Muscle layer of colon (tissue), 2 donors: ENCODE measurements around the gene RGL3.
A peak's percentile ranks its signal among the peaks of the same experiment; 100 is the strongest.

Experiments used
- H3K27ac ChIP-seq: one replicate; pipeline ENCODE4 v1.7.0; 2013; ENCODE audit warnings: low read depth, mild to moderate bottlenecking, low read length, moderate library complexity
- H3K27me3 ChIP-seq, 2 donors: one replicate each; pipeline ENCODE4 v1.7.0; 2013; ENCODE audit warnings: low read length in 2 of 2, mild to moderate bottlenecking in 2 of 2; ENCODE audit not compliant: insufficient read depth in 2 of 2, control insufficient read depth in 1 of 2
- H3K36me3 ChIP-seq: one replicate; pipeline ENCODE4 v1.7.0; 2013; ENCODE audit warnings: mild to moderate bottlenecking, low read length; ENCODE audit not compliant: insufficient read depth
- H3K4me1 ChIP-seq: one replicate; pipeline ENCODE4 v1.7.0; 2013; ENCODE audit warnings: mild to moderate bottlenecking, low read length; ENCODE audit not compliant: insufficient read depth
- H3K4me3 ChIP-seq, 2 donors: one replicate each; pipeline ENCODE4 v1.7.0; 2013; ENCODE audit warnings: low read length in 2 of 2, low read depth in 1 of 2, mild to moderate bottlenecking in 1 of 2, moderate library complexity in 1 of 2
- H3K9ac ChIP-seq: one replicate; pipeline ENCODE4 v1.7.0; 2013; ENCODE audit warnings: low read length
- H3K9me3 ChIP-seq: one replicate; pipeline ENCODE4 v1.7.0; 2013; ENCODE audit warnings: mild to moderate bottlenecking, low read length
- donor health status: abdominal sarcoma.
- donor health status: Adenocarcinoma of cecum.

Gene RGL3

DNA sequence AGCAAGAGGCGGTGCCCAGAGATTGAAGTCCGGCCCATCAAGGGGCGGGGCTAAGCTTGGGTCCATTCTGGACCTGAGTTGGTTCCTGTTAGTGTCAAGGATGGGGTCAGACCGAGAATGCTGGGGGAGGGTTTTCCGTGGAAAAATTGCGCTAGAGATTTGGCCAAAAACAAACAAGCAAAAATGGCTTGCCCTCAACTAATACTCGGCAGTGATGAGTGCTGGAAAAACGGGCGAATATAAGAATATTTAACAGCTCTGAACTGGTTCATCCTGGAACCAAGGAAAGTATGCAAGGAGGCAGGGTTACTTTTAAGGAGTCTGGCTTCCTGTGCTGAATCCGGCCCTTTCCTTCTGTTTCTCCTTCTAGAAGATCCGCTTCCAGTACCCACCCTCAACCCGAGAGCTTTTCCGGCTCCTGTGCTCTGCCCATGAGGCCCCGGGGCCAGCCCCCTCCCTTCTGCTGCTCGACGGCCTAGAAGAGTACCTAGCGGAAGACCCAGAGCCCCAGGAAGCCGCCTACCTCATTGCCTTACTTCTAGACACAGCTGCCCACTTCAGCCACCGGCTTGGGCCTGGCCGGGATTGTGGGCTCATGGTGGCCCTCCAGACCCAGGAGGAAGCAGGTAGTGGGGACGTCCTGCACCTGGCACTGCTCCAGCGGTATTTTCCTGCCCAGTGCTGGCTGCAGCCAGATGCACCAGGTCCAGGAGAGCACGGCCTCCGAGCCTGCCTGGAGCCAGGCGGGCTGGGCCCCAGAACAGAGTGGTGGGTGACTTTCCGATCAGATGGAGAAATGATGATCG is 43.8 kb downstream of the RGL3 start:
- Histone ChIP-seq H3K9ac (peak overlapping the region; percentile 35), H3K4me1 (peaks cover 46% of the 10 kb centered on the region), H3K36me3 (no peaks in the 10 kb centered on the region)

DNA sequence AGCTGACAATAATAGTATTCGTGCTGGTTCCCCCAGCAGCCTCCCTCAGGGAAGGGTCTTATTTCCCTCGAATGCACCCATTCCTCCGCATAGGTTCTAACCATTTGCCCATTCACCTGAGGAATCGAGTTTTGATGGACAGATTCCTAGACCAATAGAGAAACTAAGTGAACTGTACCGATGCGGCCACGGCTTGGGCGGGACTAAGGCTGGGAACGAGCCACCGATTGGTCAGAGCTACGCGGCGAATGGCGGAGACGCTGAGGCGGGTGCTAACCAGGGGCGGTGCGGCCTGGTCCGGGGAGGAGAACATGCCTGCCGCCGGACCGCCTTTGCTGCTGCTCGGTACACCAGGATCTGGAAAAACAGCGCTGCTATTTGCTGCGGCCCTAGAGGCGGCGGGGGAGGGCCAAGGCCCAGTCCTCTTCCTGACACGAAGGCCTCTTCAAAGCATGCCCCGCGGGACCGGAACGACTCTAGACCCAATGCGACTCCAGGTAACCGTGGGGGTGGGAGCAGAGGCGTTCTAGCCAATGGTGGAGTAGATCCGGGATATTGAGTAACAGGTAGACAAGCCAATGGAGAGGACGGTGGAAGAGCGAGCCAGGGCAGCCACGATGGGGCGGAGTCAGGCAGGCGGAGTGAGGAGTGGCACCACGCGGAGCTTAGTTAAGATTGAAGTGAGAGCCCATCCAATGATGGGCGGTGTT is 44.5 kb downstream of the RGL3 start, which contains the start of gene SWSAP1:
Gene SWSAP1, plus strand, starts transcription at position 234 of the 710 bp plus-strand sequence. Its CDS starts 15 bp downstream, at position 249.
- peak within 1 kb of the TSS; percentile 43 to 67 for H3K4me3 ChIP-seq
- no peaks in the 10 kb centered on the region for H3K27me3 ChIP-seq
- no peaks in the 10 kb centered on the region for H3K9me3 ChIP-seq
- peak within 1 kb of the TSS; percentile 35 for H3K9ac ChIP-seq
- no peaks in the 10 kb centered on the region for H3K36me3 ChIP-seq
- peak within 1 kb of the TSS; percentile 93 for H3K27ac ChIP-seq
- H3K4me1 ChIP-seq: peaks cover 40% of the 10 kb centered on the region

More for the DNA sequence above, 43.8 kb downstream of the RGL3 start:
- H3K4me3 ChIP-seq: peak overlapping the region; percentile 25 to 67
- no peaks in the 10 kb centered on the region for H3K9me3 ChIP-seq
- no peaks in the 10 kb centered on the region for H3K27me3 ChIP-seq
- H3K27ac ChIP-seq: peak overlapping the region; percentile 93

DNA sequence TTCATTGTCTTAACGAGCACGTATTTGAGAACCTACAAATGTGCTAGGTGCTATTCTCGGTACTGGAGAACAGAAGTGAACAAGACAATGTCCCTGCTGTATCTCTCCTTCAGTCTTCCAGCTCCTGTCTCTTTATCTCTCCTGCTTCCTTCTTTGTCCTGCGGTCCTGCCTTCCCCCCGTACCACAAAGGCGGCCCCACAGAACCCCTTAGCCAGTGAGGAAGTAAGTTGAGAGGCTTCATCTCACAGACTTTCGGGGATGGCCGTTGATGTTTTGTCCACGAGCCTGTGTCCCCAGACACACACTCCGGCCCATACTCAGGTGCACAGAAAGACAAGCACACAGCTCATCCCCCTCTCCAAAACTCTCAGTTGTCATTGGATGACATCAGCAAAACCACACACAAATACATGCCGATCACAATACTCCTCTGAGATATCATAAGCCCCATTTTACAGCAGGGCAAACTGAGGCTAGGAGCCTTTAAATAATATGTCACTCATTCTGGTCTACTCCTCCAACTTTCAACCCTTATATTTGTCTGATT is 45.2 kb downstream of the RGL3 start:
- Histone ChIP-seq H3K9ac (peak overlapping the region; percentile 8), H3K36me3 (no peaks in the 10 kb centered on the region), H3K4me1 (peaks cover 40% of the 10 kb centered on the region), H3K27ac (peak overlapping the region; percentile 93), H3K9me3 (no peaks in the 10 kb centered on the region), H3K27me3 (no peaks in the 10 kb centered on the region), H3K4me3 (peak overlapping the region; percentile 43 to 67)

DNA sequence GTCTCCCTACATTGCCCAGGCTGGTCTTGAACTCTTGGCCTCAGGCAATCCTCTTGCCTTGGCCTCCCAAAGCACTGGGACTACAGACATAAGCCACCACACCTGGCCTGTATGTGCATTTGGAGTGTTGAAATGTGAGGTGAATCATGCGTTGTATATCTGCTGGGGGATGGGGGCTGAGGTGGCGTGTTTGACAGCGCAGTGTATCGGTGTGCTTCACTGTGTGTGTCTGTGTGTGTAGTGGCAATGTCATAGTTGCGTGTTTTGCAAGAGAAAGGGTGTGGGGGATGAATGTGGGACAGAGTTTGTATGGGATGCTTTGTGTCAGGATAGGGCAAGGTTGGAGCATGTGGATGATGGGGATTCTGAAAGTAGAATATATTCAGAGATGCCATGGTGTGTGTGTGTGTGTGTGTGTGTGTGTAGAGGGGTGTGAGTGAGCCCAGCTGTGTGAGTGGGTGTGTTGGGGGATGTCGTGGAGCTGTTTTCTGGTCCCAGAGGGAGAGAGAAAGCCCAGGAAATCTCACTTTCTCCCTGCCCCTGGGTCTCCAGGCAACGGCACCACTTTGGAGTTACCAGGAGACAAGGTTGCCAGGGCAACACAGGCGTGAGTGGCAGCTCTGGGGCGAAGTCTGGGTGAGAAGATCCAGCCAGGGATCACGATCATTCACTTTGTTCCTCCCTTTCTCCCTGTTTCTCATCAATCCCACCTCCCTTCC is 45.8 kb downstream of the RGL3 start:
- H3K9ac ChIP-seq: no peak overlapping the region
- no peaks in the 10 kb centered on the region for H3K9me3 ChIP-seq
- H3K4me3 ChIP-seq: peak overlapping the region in 1 of 2 donors; percentile 67
- H3K4me1 ChIP-seq: peaks cover 36% of the 10 kb centered on the region
- no peaks in the 10 kb centered on the region for H3K27me3 ChIP-seq
- no peak overlapping the region for H3K27ac ChIP-seq
- no peaks in the 10 kb centered on the region for H3K36me3 ChIP-seq

DNA sequence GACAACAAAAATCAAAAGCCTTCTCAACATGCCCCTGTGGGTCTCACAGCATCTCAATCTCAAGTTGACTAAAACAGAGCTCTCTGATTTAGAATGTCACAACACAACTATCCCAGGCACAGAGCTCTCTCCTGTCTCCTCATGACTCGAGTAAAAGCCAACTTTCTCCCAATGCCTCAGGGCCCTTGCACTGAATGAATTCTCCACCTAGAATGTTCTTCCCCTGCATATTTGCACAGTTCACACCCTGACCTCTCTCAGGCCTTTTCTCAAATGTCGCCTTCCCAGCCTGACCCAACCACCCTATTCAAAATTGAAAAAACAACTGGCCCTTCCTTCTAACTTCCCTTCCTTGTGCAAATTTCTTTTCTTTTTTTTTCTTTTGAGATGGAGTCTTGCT is 48.4 kb downstream of the RGL3 start:
- Histone ChIP-seq H3K36me3 (no peaks in the 10 kb centered on the region), H3K27ac (no peak overlapping the region), H3K4me1 (peaks cover 14% of the 10 kb centered on the region), H3K27me3 (no peaks in the 10 kb centered on the region), H3K9me3 (no peaks in the 10 kb centered on the region), H3K9ac (no peak overlapping the region), H3K4me3 (no peak overlapping the region)

DNA sequence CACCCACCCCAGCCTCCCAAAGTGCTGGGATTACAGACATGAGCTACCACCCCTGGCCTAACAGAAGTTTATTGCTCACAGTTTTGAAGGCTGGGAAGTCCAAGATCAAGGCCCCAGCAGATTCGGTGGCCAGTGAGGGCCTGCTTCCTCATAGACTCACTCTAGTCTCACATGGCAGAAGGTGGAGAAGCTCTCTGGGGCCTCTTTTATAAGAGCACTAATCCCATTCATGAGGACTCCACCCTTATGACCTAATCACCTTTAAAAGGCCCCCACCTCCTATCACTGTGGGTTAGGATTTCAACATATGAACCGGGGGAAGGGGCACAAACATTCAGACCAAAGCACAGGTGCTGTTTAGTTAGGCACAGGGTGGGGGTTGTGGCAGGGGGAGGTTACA is 51.6 kb downstream of the RGL3 start:
- Histone ChIP-seq H3K4me1 (no peaks in the 10 kb centered on the region), H3K27me3 (no peaks in the 10 kb centered on the region), H3K27ac (no peak overlapping the region), H3K36me3 (peaks cover 7% of the 10 kb centered on the region), H3K9me3 (no peaks in the 10 kb centered on the region), H3K4me3 (no peak overlapping the region), H3K9ac (no peak overlapping the region)

DNA sequence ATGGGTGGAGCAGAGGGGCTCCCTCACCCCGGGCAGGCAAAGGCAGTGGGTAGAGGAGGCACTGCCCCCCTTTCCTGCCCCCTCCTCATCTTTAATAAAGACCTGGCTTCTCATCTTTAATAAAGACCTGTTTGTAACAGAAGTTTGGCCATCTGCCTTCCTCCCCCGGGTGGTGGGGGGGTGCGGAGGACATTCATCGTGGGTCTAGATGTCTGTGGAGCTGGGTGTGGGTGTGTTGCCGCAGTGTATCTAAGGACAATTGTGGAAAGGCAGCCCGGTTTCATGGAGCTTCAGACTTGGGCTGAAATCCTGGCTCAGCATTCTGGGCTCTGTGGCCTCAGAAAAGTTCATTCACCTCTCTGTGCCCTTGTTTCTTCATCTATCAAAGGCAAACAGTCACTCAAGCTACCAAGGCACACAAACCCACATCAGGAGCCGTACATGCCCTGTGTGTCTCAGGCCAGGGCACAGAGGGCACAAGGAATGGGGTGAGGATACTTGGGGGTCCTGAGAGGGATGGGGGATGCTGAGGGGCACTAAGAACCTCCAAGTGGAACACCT is 53.5 kb downstream of the RGL3 start:
- H3K4me3 ChIP-seq: no peak overlapping the region
- H3K27me3 ChIP-seq: no peaks in the 10 kb centered on the region
- no peaks in the 10 kb centered on the region for H3K4me1 ChIP-seq
- H3K9ac ChIP-seq: no peak overlapping the region
- H3K9me3 ChIP-seq: no peaks in the 10 kb centered on the region
- peaks cover 23% of the 10 kb centered on the region for H3K36me3 ChIP-seq
- no peak overlapping the region for H3K27ac ChIP-seq

DNA sequence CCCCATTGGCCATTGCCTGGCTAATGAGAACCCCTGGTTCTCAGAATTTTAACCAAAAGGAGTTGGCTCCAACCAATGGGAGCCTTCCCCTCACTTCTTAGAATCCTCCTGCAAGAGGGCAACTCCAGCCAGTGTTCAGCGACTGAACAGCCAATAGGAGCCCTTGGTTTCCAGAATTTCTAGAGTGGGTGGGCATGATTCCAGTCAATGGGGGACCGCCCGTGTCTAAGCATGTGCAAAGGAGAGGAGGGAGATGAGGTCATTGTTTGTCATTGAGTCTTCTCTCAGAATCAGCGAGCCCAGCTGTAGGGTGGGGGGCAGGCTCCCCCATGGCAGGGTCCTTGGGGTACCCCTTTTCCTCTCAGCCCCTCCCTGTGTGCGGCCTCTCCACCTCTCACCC is 54.2 kb downstream of the RGL3 start:
- no peak overlapping the region for H3K9ac ChIP-seq
- no peak overlapping the region for H3K27ac ChIP-seq
- H3K27me3 ChIP-seq: no peaks in the 10 kb centered on the region
- H3K4me3 ChIP-seq: no peak overlapping the region
- H3K9me3 ChIP-seq: no peaks in the 10 kb centered on the region
- peaks cover 24% of the 10 kb centered on the region for H3K36me3 ChIP-seq
- no peaks in the 10 kb centered on the region for H3K4me1 ChIP-seq

DNA sequence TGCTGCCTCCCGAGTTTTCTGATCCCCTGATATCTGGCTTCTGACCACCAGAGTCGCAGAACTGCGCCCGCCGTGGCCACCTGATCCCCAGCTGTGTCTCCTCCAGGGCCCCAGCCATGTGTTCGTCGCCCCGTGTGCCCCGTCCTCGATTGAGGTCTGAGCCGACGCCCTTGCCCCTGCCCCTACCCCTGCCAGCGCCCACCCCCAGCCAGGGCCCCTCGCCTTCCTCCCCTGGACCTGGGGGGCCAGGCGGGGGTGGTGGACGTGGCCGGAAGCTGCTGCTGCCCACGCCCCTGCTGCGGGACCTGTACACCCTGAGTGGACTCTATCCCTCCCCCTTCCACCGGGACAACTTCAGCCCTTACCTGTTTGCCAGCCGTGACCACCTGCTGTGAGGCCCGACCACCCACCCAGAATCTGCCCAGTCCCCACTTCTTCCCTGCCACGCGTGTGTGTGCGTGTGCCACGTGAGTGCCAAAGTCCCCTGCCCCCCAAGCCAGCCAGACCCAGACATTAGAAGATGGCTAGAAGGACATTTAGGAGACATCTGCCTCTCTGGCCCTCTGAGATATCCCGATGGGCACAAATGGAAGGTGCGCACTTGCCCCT is 54.7 kb downstream of the RGL3 start:
- Histone ChIP-seq H3K36me3 (peaks cover 24% of the 10 kb centered on the region), H3K4me1 (no peaks in the 10 kb centered on the region), H3K9ac (no peak overlapping the region), H3K9me3 (no peaks in the 10 kb centered on the region), H3K27ac (no peak overlapping the region), H3K4me3 (no peak overlapping the region), H3K27me3 (no peaks in the 10 kb centered on the region)

DNA sequence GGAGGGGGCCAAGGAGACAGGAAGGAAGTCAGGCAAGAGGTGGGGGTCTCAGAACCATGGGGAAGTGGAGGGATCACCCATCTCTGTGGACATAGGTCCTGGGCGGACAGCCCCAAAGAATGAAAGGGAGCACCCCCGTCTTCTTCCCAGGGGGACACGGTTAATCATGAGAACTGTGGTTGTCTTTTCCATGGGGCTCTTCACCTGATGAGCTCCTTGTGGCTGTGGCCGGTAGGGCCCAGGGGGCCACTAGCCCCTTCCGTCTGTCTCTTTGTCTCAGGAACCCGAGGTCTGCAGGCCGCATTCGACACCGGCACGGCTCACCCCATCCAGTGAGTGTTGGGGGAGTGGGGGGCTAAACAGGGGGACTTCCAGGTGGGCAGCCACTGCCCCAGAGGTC is 55.2 kb downstream of the RGL3 start:
- H3K4me1 ChIP-seq: no peaks in the 10 kb centered on the region
- H3K27ac ChIP-seq: no peak overlapping the region
- peaks cover 24% of the 10 kb centered on the region for H3K36me3 ChIP-seq
- H3K4me3 ChIP-seq: no peak overlapping the region
- H3K9ac ChIP-seq: no peak overlapping the region
- H3K9me3 ChIP-seq: no peaks in the 10 kb centered on the region
- H3K27me3 ChIP-seq: no peaks in the 10 kb centered on the region
